ENCODE measurements around the gene ZNF391.

GRCh38 chr6:27419363-27419762, 30.8 kb downstream of the ZNF391 start:
- no peak for TF ChIP-seq POLR2AphosphoS5 (IDR thresholded peaks at IDR 0.05)
- TF ChIP-seq, protein P1, sequence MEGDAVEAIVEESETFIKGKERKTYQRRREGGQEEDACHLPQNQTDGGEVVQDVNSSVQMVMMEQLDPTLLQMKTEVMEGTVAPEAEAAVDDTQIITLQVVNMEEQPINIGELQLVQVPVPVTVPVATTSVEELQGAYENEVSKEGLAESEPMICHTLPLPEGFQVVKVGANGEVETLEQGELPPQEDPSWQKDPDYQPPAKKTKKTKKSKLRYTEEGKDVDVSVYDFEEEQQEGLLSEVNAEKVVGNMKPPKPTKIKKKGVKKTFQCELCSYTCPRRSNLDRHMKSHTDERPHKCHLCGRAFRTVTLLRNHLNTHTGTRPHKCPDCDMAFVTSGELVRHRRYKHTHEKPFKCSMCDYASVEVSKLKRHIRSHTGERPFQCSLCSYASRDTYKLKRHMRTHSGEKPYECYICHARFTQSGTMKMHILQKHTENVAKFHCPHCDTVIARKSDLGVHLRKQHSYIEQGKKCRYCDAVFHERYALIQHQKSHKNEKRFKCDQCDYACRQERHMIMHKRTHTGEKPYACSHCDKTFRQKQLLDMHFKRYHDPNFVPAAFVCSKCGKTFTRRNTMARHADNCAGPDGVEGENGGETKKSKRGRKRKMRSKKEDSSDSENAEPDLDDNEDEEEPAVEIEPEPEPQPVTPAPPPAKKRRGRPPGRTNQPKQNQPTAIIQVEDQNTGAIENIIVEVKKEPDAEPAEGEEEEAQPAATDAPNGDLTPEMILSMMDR (IDR thresholded peaks at IDR 0.05 in 8 of 11, conservative IDR thresholded peaks at IDR 0.05 in 3 of 11) = no peak
